Measurements from ENCODE around the gene KCNH3.

Gene KCNH3

DNA sequence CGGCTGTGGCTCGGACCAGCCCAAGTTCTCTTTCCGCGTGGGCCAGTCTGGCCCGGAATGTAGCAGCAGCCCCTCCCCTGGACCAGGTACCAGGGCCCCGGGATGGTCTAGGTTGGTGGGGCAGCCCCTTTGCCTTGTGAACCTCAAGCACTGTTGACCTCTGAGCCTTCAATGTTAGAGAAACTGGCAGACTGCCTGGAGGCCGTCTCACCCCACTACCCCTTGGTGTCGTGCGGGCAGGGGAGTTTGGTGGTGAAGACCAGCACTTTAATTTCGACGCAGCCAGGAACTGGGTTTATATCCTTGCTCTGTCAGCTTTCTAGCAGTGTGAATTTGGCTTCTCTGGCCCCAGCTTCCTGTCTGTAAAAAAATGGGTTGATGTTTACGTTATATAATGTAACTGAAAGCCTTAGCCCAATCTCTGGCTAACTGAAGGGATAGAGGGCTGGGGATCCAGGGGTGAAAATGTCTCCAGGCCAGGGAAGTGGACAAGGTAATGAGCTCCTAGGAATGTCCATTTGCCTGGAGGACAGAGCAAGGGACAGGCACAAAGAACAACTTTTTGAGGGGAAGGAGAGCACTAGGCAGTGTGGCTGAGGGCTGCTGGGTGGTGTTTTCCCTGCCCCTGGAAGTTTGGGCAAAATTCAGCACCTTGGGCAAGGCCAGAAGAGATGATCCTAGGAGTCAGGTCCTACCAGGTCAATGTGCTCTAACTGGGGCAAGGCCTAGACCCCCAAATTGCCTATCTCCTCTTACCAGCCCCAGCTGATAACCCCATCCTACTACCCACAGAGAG is 17.8 kb downstream of the KCNH3 start:
- no peak overlapping the region for H3K27ac ChIP-seq (ENCODE audit: low read length)
- no peak for DNase-seq
- no peak overlapping the region for H3K9ac ChIP-seq (ENCODE audit: low read length)
- no peaks in the 10 kb centered on the region for H3K9me3 ChIP-seq (replicated peaks; ENCODE audit: insufficient read depth, low read length)
- H3K4me1 ChIP-seq (ENCODE audit: low read length): no peaks in the 10 kb centered on the region
- H3K4me2 ChIP-seq (ENCODE audit: low read depth, low read length): no peak overlapping the region
- no peak for TF ChIP-seq EZH2phosphoT487 (IDR thresholded peaks at IDR 0.05; ENCODE audit: low read length)
- no peaks in the 10 kb centered on the region for H3K36me3 ChIP-seq (replicated peaks; ENCODE audit: insufficient read depth, low read length)
- H3F3A ChIP-seq (ENCODE audit: insufficient read depth, low read length): no peaks in the 10 kb centered on the region
- H3K79me2 ChIP-seq (ENCODE audit: low read length): no peaks in the 10 kb centered on the region
- H3K9me2 ChIP-seq (replicated peaks; ENCODE audit: insufficient read depth, low read length): no peaks in the 10 kb centered on the region
- H3K4me3 ChIP-seq (ENCODE audit: low read length): no peak overlapping the region
- H3K27me3 ChIP-seq (replicated peaks; ENCODE audit: insufficient read depth, low read length): peaks cover 16% of the 10 kb centered on the region
- H4K20me1 ChIP-seq (ENCODE audit: insufficient read depth, low read length): no peaks in the 10 kb centered on the region
- no peak overlapping the region for H2AFZ ChIP-seq (ENCODE audit: low read length)

DNA sequence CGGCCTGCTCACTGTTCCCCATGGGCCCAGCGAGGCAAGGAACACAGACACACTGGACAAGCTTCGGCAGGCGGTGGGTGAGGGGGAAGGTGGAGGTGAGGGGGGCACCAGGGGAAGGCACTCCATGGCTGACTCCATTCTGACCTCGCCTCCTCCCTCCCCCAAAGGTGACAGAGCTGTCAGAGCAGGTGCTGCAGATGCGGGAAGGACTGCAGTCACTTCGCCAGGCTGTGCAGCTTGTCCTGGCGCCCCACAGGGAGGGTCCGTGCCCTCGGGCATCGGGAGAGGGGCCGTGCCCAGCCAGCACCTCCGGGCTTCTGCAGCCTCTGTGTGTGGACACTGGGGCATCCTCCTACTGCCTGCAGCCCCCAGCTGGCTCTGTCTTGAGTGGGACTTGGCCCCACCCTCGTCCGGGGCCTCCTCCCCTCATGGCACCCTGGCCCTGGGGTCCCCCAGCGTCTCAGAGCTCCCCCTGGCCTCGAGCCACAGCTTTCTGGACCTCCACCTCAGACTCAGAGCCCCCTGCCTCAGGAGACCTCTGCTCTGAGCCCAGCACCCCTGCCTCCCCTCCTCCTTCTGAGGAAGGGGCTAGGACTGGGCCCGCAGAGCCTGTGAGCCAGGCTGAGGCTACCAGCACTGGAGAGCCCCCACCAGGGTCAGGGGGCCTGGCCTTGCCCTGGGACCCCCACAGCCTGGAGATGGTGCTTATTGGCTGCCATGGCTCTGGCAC is 18.5 kb downstream of the KCNH3 start:
- DNase-seq: no peak
- H3K4me3 ChIP-seq (ENCODE audit: low read length): no peak overlapping the region
- no peaks in the 10 kb centered on the region for H3F3A ChIP-seq (ENCODE audit: insufficient read depth, low read length)
- no peak overlapping the region for H3K9ac ChIP-seq (ENCODE audit: low read length)
- no peak overlapping the region for H2AFZ ChIP-seq (ENCODE audit: low read length)
- no peak for TF ChIP-seq EZH2 (optimal IDR thresholded peaks at IDR 0.05; ENCODE audit: low read depth, low read length)
- TF ChIP-seq CTCF (IDR thresholded peaks at IDR 0.05; ENCODE audit: low read length): no peak
- no peak for TF ChIP-seq EZH2phosphoT487 (IDR thresholded peaks at IDR 0.05; ENCODE audit: low read length)
- H3K27ac ChIP-seq (ENCODE audit: low read length): no peak overlapping the region
- peaks cover 3% of the 10 kb centered on the region; the same call in 1 of the 2 replicates for H3K36me3 ChIP-seq (replicated peaks; ENCODE audit: insufficient read depth, low read length)
- H4K20me1 ChIP-seq (ENCODE audit: insufficient read depth, low read length): no peaks in the 10 kb centered on the region
- no peaks in the 10 kb centered on the region for H3K79me2 ChIP-seq (ENCODE audit: low read length)
- H3K9me3 ChIP-seq (replicated peaks; ENCODE audit: insufficient read depth, low read length): no peaks in the 10 kb centered on the region
- no peaks in the 10 kb centered on the region for H3K9me2 ChIP-seq (replicated peaks; ENCODE audit: insufficient read depth, low read length)
- no peaks in the 10 kb centered on the region for H3K4me1 ChIP-seq (ENCODE audit: low read length)
- no peak overlapping the region for H3K4me2 ChIP-seq (ENCODE audit: low read depth, low read length)
- H3K27me3 ChIP-seq (replicated peaks; ENCODE audit: insufficient read depth, low read length): peaks cover 8% of the 10 kb centered on the region; the same call in 1 of the 2 replicates

GRCh38 chr12:49557917-49558215 is 19.0 kb downstream of the KCNH3 start:
- H3K4me1 ChIP-seq (ENCODE audit: low read length): no peaks in the 10 kb centered on the region
- no peak overlapping the region for H3K4me3 ChIP-seq (ENCODE audit: low read length)
- H3K9me2 ChIP-seq (replicated peaks; ENCODE audit: insufficient read depth, low read length): no peaks in the 10 kb centered on the region
- no peaks in the 10 kb centered on the region for H3K79me2 ChIP-seq (ENCODE audit: low read length)
- H3K27me3 ChIP-seq (replicated peaks; ENCODE audit: insufficient read depth, low read length): 0 out of 2 replicates have a peak, but pooled peaks cover 4% of the 10 kb centered on the region
- no peak overlapping the region for H3K4me2 ChIP-seq (ENCODE audit: low read depth, low read length)
- H3F3A ChIP-seq (ENCODE audit: insufficient read depth, low read length): no peaks in the 10 kb centered on the region
- H3K36me3 ChIP-seq (replicated peaks; ENCODE audit: insufficient read depth, low read length): peaks cover 3% of the 10 kb centered on the region; the same call in 1 of the 2 replicates
- no peak overlapping the region for H2AFZ ChIP-seq (ENCODE audit: low read length)
- no peaks in the 10 kb centered on the region for H3K9me3 ChIP-seq (replicated peaks; ENCODE audit: insufficient read depth, low read length)
- no peak for DNase-seq
- no peak for TF ChIP-seq CTCF (IDR thresholded peaks at IDR 0.05; ENCODE audit: low read length)
- TF ChIP-seq EZH2 (optimal IDR thresholded peaks at IDR 0.05; ENCODE audit: low read depth, low read length): no peak
- TF ChIP-seq EZH2phosphoT487 (IDR thresholded peaks at IDR 0.05; ENCODE audit: low read length): no peak
- no peak overlapping the region for H3K27ac ChIP-seq (ENCODE audit: low read length)
- H4K20me1 ChIP-seq (ENCODE audit: insufficient read depth, low read length): no peaks in the 10 kb centered on the region
- H3K9ac ChIP-seq (ENCODE audit: low read length): no peak overlapping the region
